ENCODE results near the gene CRYBG3.

CRYBG3 gene

DNA sequence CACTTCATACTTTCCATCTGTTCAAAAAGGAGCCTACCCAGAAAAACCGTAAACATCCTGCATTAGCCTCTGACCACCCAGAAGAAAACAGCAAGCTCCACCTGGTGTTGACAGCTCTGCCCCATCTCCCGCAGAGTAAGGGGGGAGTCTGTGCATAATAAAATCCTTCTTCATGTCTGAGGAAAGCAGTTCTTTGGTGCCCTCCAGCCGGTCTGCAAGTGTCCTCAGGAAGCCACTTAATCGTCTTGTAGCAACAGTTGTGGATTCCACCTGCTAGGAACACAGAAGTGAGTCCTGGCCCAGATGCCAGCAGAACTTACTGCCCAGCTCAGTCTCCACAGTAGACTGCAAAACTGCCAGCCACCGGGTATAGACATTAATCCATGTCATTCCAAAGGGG is 127.9 kb downstream of the CRYBG3 start:
- DNase-seq, result no peak

DNA sequence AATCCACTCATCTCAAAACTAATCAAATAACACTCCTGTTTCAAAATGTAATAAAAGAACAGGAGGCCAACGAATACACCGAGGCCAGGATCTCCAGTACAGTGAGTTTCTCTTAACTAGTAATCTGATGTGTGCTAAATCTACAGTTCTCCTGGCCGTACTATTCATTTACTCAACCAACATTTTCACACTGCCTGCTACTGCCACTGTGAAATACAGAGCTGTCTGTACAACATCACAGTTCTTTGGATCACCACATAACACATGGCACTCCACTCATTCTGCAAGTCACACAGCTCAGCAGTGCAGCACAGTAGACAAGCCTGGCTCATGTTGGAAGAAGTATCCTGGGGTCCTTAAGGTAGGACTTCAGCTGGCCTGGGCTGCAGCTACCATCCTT is 128.5 kb downstream of the CRYBG3 start:
- no peak for DNase-seq

DNA sequence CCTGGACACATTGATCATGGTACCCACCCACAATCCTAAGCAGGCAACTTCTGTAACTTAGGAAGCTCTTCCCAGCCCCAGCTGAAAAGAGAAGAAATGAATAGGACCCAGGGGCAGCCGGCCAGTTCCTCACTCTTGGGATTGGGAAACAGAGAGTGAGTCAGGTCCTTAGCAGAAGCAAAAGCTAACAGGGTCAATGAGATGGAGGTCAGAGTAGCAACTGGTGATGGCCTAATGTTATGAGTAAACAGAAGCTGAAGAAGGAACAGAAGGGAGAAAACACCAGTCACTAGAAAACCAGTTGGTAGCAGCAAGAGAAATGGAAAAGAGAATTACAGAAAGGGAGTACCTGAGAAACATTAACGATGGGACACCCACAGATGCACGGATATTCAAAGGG is 130.5 kb downstream of the CRYBG3 start:
- DNase-seq, result no peak

DNA sequence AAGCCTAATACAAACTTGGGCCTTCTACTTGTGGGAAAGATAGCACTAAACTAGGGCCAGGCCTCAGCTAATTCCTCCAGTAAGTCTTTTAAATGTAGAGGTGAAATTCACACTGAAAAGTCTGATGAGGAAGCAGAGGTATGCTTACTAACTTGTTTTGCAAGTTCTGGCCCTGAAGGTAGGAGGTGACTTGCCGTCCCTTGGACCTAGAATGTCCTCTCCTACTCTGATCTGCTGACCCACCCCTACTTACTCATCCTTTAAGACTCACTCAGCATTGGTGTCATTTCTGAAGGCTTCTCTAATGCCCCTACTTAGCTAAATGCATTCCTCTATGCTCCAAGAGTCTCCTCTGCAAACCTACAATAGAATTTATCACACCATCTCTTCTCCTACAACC is 131.1 kb downstream of the CRYBG3 start:
- no peak for DNase-seq

DNA sequence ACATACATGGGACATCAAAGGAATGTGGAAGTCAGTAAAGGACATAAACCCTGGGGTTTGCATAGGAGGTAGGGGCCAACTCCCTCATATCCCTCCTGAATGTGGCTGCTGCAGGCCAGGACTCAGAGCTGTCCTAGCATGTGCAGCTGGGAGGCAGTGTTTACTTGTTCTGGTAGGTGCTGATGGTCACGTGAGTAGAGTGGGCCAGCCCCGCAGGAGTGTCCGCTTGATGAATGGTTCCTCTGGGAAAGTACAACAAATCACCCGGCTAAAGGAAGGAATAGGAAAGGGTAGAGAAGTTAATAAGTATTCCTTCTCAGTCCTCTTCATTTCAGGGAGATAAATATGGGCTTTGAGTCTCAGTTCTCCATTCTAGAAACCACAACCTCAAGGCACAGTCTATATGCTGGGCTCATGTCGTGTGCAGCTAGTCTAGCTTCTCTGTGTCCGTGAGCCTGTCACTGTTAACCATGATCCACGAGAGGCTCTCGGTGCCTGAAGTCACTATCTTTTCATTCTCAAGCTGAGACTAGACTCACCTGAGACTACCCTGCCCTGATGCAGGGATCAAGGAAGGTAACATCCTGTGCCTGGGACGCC is 132.5 kb downstream of the CRYBG3 start:
- DNase-seq, result no peak

DNA sequence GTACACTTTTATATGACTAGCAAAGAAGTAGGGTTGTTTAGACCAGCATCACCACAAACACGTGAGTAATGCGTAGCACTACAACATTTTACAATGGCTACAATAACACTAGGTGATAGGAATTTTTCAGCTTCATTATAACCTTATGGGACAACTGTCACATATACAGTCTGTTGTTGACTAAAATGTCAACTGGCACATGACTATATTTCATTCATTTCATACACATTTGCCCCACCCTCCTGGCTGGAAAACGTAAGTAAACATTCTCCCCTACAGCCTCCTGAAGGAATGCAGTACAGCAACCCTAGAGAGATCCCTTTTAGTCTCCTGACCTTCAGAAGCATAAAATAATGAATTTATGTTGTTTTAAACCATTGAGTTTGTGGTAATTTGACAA is 134.2 kb downstream of the CRYBG3 start:
- DNase-seq, result no peak

DNA sequence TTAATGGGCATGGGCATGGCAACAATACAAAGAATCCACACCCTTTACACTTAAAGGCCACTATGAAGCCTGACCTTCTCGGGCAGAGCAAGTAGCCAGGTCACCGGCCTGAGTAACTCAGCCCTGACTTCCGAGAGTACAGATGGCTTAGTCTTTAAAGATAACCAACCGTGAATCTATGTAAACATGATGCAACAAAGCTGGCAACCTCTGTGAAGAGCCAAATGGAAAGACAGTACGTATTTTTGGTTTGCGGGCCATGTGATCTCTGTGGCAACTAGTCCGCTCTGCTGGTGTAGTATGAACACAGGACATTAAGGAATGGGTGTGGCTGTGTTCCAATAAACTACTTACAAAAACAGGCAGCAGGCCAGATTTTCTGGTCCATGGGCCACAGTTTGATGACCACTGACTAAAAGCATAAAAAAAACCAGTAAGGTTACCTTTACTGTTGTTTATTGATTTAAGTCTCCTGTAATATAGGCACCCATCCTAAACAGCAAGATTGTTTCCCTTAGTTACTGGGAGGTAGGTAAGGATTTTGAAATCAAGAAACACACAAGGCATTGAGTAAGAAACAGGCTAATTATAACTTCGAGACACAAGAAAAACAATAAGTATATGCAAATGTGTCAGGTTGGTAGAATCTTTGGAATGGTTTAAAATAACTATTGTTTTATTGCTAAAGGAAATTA is 136.0 kb downstream of the CRYBG3 start:
- DNase-seq, result no peak

DNA sequence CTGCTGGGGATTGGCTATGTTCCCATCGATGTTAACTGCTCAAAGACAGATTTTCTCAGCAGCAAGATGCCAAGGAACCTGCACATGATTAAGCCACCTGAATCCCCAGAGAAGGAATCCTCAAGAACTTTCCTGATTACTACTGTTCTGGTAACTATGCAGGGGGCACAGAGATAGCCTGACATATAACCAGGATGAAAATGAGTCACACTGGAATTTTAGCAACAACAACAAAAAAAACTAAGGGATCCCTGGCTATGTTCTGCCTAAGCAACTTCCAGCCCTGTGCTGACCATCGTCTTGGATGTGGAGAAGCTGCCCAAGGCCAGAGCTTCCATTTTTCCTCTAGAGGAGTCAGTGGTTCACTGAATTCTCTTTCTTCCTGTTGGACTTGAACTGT is 136.6 kb downstream of the CRYBG3 start:
- DNase-seq, result no peak

DNA sequence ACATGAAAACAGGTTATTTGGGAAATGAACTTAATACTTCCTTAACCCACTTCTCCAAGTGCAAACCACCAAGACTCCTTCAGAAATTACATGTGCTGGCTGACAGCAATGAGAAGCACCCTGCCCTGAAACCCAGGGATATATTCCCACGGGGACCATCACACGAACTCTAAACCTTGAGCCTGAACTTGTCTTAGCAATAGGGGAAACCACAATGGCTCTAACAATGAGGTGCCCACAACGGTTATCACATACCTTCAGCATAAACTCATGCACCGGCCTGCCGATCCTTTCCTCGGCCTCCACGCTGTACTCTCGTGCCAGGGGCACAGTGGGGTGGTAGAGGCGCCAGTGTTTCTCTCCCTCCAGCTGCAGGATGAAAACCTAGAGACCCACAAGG is 137.0 kb downstream of the CRYBG3 start:
- DNase-seq, result no peak

DNA sequence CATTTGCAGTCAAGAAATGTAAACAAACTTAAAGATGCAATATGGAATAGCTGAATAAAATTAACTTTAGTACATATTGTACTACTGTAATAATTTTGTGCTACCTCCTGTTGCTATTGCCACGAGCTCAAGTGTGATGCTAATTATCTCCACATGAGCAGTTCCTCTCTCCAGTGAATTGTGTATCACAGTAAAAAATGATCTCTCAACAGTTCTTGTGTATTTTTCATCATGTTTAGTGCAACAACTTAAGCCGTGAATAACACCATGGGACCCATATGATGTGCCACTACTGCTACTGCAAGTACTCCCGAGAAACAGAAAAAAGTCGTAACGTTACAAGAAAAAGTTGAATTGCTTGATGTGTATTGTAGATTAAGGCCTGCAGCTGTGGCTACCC is 138.1 kb downstream of the CRYBG3 start:
- DNase-seq, result no peak

DNA sequence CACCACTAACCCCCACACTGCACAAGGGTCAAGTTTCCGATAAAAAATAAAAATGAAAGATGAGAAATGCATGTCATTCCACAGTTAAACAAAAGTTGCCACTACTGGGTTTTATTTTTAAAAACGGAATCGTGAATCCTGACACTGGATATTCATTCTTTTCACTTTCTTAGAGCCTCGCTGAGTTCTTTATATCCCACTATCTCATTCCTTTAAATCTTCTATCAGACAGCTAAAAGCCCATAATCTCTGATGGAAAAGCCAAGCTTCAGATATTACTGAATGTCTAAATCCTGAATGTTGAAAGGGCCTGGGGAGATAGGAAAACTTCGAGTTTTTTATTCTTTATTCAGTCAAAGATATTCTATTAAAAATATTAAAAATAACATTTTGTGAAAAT is 138.7 kb downstream of the CRYBG3 start:
- no peak for DNase-seq

DNA sequence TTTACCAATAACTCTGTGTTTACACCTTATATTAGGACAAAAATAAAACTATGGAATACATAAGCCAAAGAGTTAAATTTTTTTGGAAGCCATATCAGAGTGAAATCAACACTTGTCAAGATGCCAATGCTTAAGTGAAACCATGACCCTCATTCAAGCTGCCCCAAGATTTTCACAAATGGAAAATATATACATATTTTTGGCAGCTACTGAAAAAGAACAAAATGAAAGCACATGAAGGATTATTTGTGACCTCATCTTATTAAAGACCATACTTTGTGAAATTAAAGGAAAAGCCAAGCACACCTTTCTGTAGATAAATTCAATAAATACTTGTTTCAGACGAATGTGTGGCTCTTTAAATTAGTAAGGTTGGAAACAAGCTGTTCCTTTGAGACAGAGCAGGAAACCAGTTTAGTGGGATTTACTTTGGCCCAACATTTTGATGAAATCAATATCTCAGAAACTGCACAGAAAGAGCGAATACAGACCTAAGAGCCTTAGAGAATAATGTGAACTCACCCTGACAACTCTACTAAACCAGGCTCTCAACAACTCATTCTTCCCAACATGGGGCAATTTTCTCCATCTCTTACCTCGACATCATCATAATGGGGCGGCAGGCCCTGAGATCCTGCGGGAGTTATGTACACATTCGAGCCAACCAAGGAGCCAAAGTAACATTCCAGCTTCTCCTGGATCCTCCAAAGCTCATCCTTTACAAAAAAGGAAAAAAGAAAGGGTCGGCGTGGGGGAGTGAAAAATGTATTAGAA is 139.4 kb downstream of the CRYBG3 start:
- no peak for DNase-seq

DNA sequence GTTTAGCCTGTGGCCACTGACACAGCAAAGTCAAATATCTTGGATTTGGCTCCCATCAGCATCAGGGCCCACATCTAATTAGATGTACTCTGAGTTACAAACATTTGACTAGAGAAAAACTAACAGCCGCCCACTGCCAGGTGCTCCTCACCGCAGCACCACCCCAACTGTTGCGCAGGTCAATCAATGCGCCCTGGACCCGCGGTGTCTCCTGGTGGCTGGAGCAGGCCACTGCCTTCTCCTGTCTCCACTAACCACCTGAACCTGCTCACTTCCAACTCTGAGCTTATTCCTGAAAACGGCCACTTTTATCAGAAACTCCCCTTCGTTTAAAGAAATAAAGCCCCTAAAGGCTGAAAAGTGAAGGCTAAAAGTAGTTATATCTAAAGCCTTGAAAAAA is 146.2 kb downstream of the CRYBG3 start:
- no peak for DNase-seq

DNA sequence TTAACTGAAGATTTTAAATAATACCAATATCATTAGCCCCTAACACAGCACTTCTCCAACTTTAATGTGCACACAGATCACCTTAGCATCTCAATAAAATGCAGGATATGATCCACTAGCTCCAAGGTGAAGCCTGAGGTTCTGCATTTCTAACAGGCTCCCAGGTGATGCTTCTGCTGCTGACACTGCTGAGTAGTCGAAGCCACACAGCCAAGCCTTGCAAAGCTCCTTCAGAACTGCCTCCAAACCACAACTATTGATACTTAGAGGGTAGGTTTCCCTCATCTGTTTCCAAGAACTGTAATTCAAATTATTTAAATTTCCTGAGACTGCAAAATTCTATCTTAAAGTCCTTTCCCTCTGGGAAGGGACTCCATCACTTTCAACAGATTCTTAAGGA is 146.6 kb downstream of the CRYBG3 start:
- DNase-seq, result no peak

DNA sequence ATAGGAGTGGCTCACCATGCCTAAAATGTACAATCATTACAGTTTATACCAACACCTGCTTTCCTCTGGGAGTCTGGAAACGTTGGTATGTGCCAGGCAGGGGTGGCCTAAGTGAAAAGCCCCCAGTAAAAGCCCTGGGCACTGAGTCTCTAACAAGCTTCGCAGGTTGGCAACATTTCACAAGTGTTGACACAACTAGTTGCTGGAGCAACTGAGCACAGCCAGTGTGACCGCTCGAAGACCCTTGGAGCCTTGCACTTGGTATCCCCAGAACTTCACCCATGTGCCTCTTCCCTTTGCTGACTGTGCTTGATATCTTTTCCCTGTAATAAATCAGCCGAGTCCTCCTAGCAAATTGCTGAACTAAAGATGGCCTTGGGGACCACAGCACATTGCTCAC is 147.7 kb downstream of the CRYBG3 start:
- no peak for DNase-seq

DNA sequence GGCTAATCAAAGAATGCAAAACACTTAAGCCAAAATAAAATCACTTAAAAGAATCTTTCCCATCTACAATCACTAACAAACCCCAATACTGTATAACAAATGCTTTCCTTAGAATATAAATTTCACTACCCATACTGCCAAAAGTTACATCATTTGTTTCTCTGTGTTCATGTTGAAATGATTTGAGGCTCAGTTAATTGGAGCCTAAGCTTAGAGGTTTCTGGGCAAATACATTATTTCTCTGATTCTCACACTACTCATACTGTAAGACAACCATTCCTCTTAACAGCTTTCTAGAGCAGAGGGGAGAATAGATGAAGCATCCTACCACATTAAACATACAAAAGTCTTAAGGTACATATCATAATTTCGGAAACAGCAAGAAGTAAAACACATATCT is 148.3 kb downstream of the CRYBG3 start:
- no peak for DNase-seq

DNA sequence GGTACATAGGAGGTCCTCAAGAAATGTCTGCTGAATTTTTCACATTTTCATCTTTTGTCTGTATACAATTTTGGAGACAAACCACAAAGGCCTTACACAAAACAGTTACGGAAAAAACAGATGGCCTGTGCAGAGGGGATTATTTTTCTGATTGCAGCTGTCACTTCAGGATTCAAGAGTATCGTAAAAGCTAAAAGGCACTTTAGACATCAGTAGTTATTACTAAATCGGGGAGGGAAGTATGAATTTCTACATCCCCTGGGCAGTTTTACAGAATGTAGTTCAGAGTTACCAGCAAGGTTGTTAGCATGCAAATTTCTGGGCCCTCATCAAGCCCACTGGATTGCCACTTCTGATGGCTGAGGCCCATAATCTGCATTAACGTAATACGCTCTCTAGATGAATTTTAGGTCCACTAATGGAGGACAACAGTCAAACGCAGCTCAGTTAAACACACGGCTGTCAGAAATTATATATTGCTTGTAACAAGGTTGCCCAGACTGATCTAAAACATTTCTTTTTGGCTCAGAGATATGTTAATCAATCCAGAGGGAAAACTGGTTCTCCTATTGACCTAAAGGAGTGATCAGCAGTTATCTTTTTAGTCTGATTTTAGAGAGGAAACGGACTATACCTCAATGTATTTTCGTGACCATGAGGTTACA is 149.3 kb downstream of the CRYBG3 start:
- no peak for DNase-seq

DNA sequence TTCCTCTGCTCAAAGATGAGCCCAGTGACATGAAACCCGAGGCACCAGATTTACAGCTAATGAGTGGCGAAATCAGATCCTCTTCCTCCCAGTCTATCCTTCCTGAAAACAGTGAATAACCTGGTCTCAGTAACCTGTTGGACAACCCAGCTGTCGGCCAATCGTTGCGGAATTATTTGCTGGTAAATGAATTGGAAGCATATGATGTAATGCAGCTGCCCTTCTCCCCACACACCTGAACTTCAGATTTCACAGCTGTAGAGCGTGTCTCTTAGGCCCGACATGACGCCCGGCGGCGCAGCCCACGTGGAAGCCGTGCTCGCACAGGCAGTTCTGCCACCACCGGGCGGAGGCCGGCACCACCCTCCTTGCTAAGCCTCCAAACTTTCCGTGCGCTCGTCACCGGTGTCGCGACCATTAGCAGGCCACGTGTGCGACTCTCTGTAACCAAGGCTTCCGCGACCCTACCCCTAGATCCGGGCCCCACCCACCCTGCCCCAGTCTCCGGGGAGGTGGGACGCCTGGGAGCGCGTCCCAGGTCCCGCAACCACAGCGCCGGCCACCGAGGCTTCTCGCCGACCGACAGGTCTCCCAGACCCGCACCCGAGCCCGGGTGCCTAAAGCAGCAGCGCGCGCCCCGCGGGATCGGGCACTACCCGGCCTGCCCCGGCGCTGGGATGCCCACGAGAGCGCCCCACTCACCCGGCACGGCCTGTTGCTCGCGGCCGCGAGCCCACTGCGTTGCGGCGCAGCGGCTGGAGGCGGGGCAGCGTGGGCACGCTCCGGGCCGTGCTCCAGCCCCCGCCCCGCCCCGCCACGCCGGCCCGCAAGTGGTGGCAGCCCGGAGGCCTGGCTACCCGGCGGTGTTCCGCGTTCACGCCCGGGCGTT is 150.1 kb downstream of the CRYBG3 start, which contains the start of gene RIOX2:
TSS of gene RIOX2 (minus strand) at position 753 of the 889 bp plus-strand sequence. CDS start 4,838 bp downstream, outside the sequence.
- peak in 1 of 2 experiments; percentile 25 for DNase-seq

DNA sequence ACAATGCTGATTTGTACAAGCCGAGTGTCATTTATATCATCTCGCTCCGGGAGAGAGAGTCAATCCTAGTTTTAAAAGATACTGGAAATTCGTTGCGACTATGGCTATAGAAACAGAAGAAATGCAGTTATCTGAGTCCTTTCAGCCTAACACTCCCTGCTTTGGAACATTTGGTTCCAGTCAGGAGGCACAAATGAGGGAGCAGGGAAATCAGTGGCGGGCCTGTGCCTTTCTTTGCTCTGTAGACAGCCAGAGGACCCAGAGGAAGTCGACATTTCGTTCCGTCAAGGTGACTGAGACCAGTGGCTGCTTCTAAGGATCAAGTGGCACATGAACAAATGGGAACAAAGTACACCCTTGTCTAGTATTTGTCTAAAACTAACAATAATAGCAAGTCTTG is 151.2 kb downstream of the CRYBG3 start:
- DNase-seq, result no peak

DNA sequence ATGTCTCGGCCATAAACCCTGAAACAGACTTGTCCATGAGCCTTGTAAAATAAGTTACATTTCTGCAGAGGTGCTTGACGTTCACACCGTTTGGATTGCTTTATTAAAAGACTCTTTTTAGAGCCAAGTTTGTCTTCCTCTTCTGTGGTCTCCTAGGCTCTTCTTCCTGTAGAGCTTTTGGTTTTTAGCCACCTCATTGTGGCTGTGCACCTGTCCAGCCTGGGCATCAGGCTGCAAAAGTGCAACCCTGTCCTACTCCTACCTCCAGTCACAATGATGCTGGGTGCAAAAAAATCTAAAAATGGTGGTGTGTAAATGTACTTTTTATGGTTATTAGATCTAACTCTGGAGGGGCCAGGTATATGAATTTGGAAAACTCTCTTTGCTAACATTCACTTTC is 153.2 kb downstream of the CRYBG3 start:
- no peak for DNase-seq

DNA sequence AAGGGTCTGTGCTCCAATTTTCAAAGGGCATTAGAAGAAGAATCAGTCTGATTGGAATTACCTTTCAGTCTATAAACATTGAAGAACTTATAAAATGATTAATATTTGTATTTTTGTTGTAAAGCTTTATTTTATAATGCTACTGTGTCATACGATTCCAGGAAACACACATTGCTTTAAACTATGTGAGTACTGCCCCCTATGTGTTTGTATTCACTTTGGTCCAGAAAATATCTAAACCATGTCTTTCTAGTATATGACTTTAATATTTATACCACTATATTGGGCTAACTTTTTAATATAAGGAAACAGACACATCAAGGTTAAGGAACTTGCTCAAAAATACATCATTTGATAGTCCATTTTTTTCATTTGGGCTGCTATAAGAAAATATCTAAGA is 153.7 kb downstream of the CRYBG3 start:
- no peak for DNase-seq

DNA sequence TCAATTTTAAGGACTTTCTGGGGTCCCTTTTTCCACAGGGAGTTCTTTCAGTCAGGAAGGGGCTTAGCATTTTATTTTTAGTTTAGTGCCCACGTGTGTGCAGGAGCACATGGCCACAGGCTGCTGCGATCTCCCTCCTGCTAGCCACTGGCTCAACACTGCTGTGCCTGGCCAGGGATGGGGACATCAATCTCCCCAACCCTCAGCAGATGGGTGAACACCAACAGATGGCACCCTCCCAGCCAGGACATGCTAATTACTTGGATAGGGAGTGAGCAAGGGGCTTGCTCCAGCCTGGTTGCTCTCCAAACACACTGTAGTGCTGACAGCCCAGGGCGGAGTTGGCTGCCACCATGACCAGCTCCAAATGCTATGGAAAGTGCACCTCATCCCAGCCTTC is 157.8 kb downstream of the CRYBG3 start:
- DNase-seq, result peak in 1 of 2 experiments; percentile 21

DNA sequence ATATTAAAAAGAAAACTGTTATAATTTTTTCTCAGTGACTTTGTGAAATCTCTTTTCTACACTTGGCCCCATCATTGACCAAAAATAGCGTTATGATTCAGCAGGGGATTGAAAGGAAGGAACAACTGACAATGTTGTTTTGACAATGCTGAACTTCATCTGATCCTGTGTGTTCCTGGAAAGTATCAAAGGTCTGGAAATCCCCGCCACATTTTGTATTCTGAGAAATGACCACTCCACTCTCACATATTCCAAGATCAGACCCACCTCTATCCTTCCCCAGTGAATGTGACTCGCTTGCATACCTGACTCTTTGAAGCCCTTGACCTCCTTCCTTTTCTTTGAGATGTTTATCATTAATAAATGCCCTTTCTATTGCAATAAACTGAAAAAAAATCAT is 160.1 kb downstream of the CRYBG3 start:
- no peak for DNase-seq
